DOHH2 (cell line): ENCODE data around the gene ZMYND8.
A peak's percentile ranks its signal among the peaks of the same experiment; 100 is the strongest.

Experiments
- H3F3A ChIP-seq: fragments of 200-600 bp; sonication (generic), shearing (Covaris generic); 2 replicates; pipeline ENCODE4 v1.6.0; 2016; ENCODE audit warnings: antibody characterized with exemption, mild to moderate bottlenecking; ENCODE audit not compliant: control insufficient read depth, insufficient read depth
- H3K27ac ChIP-seq: fragments of 200-600 bp; sonication (generic); 2 replicates; pipeline ENCODE4 v1.5.1; 2014; ENCODE audit warnings: low read depth, mild to moderate bottlenecking, low read length, moderate library complexity
- H3K27me3 ChIP-seq: fragments of 200-600 bp; sonication (generic); 2 replicates; pipeline ENCODE4 v1.6.1; 2014; ENCODE audit warnings: mild to moderate bottlenecking, low read length, mixed read lengths; ENCODE audit not compliant: control insufficient read depth
- H3K36me3 ChIP-seq: fragments of 200-600 bp; sonication (generic); 2 replicates; pipeline ENCODE4 v1.6.1; 2014; ENCODE audit warnings: mild to moderate bottlenecking, low read length, moderate library complexity, mixed read lengths; ENCODE audit not compliant: control insufficient read depth
- H3K4me1 ChIP-seq: fragments of 200-600 bp; sonication (generic); 2 replicates; pipeline ENCODE4 v1.6.1; 2014; ENCODE audit warnings: mild to moderate bottlenecking, low read length, mixed read lengths; ENCODE audit not compliant: control insufficient read depth
- H3K4me2 ChIP-seq: fragments of 200-600 bp; sonication (generic); 2 replicates; pipeline ENCODE4 v1.6.0; 2014; ENCODE audit warnings: mild to moderate bottlenecking, low read length, moderate library complexity
- H3K4me3 ChIP-seq: fragments of 200-600 bp; sonication (generic); 2 replicates; pipeline ENCODE4 v1.5.1; 2014; ENCODE audit warnings: mild to moderate bottlenecking, low read length, mixed read lengths
- H3K79me2 ChIP-seq: fragments of 200-600 bp; sonication (generic); 2 replicates; pipeline ENCODE4 v1.6.1; 2014; ENCODE audit warnings: mild to moderate bottlenecking, low read length, mixed read lengths; ENCODE audit not compliant: control insufficient read depth
- H3K9me2 ChIP-seq: fragments of 200-600 bp; sonication (generic); replicated peaks from 2 replicates; pipeline ENCODE4 v1.6.1; 2014; ENCODE audit warnings: mild to moderate bottlenecking, low read length, mixed read lengths; ENCODE audit not compliant: control insufficient read depth
- H3K9me3 ChIP-seq: fragments of 200-600 bp; sonication (generic); 2 replicates; pipeline ENCODE4 v1.6.1; 2014; ENCODE audit warnings: antibody characterized with exemption, low read length, mixed read lengths; ENCODE audit not compliant: control insufficient read depth, insufficient read depth
- H4K20me1 ChIP-seq: fragments of 200-600 bp; sonication (generic); 2 replicates; pipeline ENCODE4 v1.6.0; 2014; ENCODE audit warnings: low read depth, mild to moderate bottlenecking, antibody characterized with exemption, low read length, moderate library complexity; ENCODE audit not compliant: control insufficient read depth, insufficient read depth
- EZH2phosphoT487 ChIP-seq: fragments of 200-600 bp; sonication (generic); IDR thresholded peaks from 2 replicates; pipeline ENCODE4 v1.6.1; 2017; ENCODE audit warnings: borderline replicate concordance, mild to moderate bottlenecking, antibody characterized with exemption, low read length, moderate library complexity, mixed read lengths
- TF ChIP-seq, protein P1 (sequence below): fragments of 200-600 bp; sonication (generic); IDR thresholded peaks from one replicate; pipeline ENCODE4 v1.5.1; 2014; ENCODE audit warnings: antibody characterized with exemption, mild to moderate bottlenecking, low read depth, low read length; ENCODE audit not compliant: poor library complexity, severe bottlenecking

ZMYND8 gene

DNA sequence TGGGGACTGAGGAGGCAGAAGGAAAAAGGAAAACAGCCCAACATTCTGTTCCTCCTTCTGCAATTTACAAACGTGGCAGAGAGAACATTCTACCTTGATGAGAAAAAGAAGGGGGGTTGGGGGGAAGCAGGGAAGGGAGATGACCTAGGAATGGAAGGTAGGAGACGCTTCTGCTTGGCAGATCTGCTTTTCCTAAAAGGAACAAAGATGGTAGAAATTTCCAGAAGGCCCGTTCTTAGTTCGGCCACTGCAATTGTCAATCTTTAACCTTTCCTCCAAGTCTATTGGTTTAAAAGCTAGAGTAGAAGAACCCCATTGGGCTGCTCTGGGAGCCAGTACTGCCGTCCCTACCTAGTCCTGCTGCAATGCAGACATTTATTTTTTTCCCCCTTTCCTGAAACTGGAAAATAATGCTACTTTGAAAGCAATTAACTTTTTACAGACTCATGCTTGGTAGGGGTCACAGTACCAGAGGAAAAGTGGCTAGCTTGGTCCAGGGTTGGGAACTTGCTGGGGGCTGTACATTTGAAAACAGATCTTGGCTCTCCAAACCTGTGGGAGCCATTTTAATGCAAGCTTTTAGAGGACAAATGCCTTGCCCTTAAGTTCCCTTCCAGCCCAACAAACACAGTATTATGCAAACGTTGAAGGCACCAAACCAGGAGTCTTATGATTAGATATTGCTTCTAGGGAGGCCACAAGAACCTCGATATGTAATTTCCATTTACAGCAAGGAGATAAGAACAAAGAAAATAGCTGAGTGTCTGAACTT, 2.6 kb downstream of the ZMYND8 start:
- Histone ChIP-seq H4K20me1 (peaks cover 7% of the 10 kb centered on the region; the same call in 1 of the 2 replicates), H3K27ac (peak overlapping the region; percentile 93), H3K79me2 (peaks cover 97% of the 10 kb centered on the region), H3K9me3 (no peaks in the 10 kb centered on the region), H3K4me1 (peaks cover 89% of the 10 kb centered on the region), H3K27me3 (no peaks in the 10 kb centered on the region), H3K36me3 (peaks cover 64% of the 10 kb centered on the region), H3K4me2 (peak overlapping the region; percentile 92), H3K4me3 (peak overlapping the region; percentile 89), H3K9me2 (no peaks in the 10 kb centered on the region), H3F3A (peaks cover 25% of the 10 kb centered on the region)
- TF ChIP-seq, protein P1, sequence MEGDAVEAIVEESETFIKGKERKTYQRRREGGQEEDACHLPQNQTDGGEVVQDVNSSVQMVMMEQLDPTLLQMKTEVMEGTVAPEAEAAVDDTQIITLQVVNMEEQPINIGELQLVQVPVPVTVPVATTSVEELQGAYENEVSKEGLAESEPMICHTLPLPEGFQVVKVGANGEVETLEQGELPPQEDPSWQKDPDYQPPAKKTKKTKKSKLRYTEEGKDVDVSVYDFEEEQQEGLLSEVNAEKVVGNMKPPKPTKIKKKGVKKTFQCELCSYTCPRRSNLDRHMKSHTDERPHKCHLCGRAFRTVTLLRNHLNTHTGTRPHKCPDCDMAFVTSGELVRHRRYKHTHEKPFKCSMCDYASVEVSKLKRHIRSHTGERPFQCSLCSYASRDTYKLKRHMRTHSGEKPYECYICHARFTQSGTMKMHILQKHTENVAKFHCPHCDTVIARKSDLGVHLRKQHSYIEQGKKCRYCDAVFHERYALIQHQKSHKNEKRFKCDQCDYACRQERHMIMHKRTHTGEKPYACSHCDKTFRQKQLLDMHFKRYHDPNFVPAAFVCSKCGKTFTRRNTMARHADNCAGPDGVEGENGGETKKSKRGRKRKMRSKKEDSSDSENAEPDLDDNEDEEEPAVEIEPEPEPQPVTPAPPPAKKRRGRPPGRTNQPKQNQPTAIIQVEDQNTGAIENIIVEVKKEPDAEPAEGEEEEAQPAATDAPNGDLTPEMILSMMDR, result no peak
- no peak for TF ChIP-seq EZH2phosphoT487

- H3K4me3 ChIP-seq, result peak overlapping the region; percentile 89
- H3K9me2 ChIP-seq, result no peaks in the 10 kb centered on the region
- peaks cover 70% of the 10 kb centered on the region for H3K36me3 ChIP-seq
- no peaks in the 10 kb centered on the region for H3K9me3 ChIP-seq
- H4K20me1 ChIP-seq, result peaks cover 7% of the 10 kb centered on the region; the same call in 1 of the 2 replicates
- H3K4me2 ChIP-seq, result peak overlapping the region; percentile 92
- H3K4me1 ChIP-seq, result peaks cover 89% of the 10 kb centered on the region
- peaks cover 24% of the 10 kb centered on the region for H3F3A ChIP-seq
- H3K27ac ChIP-seq, result peak overlapping the region; percentile 93
- no peaks in the 10 kb centered on the region for H3K27me3 ChIP-seq
- no peak for TF ChIP-seq EZH2phosphoT487
- TF ChIP-seq, protein P1, result no peak
- H3K79me2 ChIP-seq, result peaks cover 97% of the 10 kb centered on the region
Measured at GRCh38 chr20:47353239-47353691, 3.2 kb downstream of the ZMYND8 start.

GRCh38 chr20:47352332-47353238, 3.9 kb downstream of the ZMYND8 start:
- H3K4me1 ChIP-seq, result peaks cover 89% of the 10 kb centered on the region
- H4K20me1 ChIP-seq, result peaks cover 7% of the 10 kb centered on the region; the same call in 1 of the 2 replicates
- H3K9me2 ChIP-seq, result no peaks in the 10 kb centered on the region
- peaks cover 22% of the 10 kb centered on the region for H3F3A ChIP-seq
- no peaks in the 10 kb centered on the region for H3K27me3 ChIP-seq
- H3K27ac ChIP-seq, result peak overlapping the region; percentile 93
- peak overlapping the region; percentile 89 for H3K4me3 ChIP-seq
- H3K36me3 ChIP-seq, result peaks cover 77% of the 10 kb centered on the region
- H3K79me2 ChIP-seq, result peaks cover 99% of the 10 kb centered on the region
- TF ChIP-seq, protein P1, result no peak
- TF ChIP-seq EZH2phosphoT487, result no peak
- no peaks in the 10 kb centered on the region for H3K9me3 ChIP-seq
- H3K4me2 ChIP-seq, result peak overlapping the region; percentile 92
